ENCODE measurements around the gene ADORA2B. TPM values are rescaled to one million over a fixed set of nuclear protein-coding genes. Genes with fewer than 3 reads are reported as not detected.

Gene ADORA2B
- total RNA-seq, 1 donor from 2014 or later: 0.48 TPM

DNA sequence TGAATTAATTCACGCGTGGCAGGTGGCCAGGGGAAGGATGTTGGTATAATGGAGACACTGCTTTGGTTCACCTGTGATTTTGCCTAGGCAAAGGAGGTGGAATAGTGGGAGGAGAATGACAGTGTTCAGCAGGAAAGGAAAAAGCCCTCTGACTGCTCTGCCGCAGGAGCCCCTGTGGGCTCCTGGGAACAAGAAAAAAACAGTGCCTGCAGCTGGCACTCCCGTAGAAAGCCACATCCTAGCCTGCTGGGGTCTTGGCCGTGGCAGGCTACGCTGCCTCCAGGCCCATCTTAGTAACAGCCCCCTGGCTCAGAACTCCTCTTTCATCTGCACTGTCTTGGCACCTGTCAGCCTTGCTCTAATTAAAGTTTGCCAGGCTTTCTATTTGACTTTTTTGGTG is 20.6 kb downstream of the ADORA2B start:
- Mint-ChIP-seq H3K36me3 (ENCODE audit: insufficient read depth) (no peaks in the 10 kb centered on the region), H3K4me1 (ENCODE audit: low read depth) (peaks cover 14% of the 10 kb centered on the region), H3K27ac (no peak overlapping the region), H3K9me3 (ENCODE audit: low read depth) (no peaks in the 10 kb centered on the region), H3K4me3 (ENCODE audit: low read depth) (no peak overlapping the region), H3K27me3 (peaks cover 6% of the 10 kb centered on the region)
- DNase-seq (ENCODE audit: low spot score, unreplicated experiment): no peak
- TF ChIP-seq, protein P1, sequence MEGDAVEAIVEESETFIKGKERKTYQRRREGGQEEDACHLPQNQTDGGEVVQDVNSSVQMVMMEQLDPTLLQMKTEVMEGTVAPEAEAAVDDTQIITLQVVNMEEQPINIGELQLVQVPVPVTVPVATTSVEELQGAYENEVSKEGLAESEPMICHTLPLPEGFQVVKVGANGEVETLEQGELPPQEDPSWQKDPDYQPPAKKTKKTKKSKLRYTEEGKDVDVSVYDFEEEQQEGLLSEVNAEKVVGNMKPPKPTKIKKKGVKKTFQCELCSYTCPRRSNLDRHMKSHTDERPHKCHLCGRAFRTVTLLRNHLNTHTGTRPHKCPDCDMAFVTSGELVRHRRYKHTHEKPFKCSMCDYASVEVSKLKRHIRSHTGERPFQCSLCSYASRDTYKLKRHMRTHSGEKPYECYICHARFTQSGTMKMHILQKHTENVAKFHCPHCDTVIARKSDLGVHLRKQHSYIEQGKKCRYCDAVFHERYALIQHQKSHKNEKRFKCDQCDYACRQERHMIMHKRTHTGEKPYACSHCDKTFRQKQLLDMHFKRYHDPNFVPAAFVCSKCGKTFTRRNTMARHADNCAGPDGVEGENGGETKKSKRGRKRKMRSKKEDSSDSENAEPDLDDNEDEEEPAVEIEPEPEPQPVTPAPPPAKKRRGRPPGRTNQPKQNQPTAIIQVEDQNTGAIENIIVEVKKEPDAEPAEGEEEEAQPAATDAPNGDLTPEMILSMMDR (IDR thresholded peaks at IDR 0.05; ENCODE audit: unreplicated experiment): no peak

DNA sequence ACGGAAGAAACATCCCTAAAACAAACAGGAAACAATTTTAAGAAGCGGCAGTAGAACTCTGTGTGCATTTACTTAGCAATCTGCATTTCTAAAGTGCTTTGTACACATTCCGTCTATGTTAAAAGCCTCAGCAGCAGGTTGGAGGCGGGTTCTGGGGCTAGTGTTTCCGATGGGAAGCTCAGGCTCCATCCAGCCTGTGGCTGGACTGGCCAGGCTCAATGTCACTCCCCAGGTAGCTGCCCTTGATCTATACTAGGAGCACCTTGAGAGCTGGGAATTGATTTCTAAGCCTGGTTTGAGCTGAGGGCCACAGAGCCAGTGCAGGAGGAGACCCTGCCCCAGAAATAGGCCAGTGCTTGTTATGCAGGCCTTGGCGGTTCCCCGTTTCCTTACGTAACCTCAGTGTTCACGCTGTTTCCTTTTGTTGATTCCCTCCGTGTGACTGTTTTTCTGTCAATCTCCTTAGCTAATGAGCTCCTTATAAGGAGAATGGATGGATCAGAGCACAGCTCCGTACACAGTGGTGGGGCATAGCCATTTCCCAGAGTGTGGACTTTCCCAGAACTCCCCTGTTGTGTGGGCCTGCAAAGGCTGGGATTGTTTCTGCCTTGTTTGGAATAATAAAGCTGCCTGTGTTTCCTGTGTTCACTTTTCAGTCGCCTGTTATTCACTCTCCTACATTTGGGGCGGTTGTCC is 21.4 kb downstream of the ADORA2B start:
- Mint-ChIP-seq H3K9me3 (ENCODE audit: low read depth) (no peaks in the 10 kb centered on the region), H3K27ac (peak overlapping the region; percentile 85), H3K4me1 (ENCODE audit: low read depth) (peaks cover 16% of the 10 kb centered on the region), H3K36me3 (ENCODE audit: insufficient read depth) (no peaks in the 10 kb centered on the region), H3K4me3 (ENCODE audit: low read depth) (peak overlapping the region; percentile 2), H3K27me3 (peaks cover 6% of the 10 kb centered on the region)
- peak; percentile 48 for DNase-seq (ENCODE audit: low spot score, unreplicated experiment)
- TF ChIP-seq, protein P1 (IDR thresholded peaks at IDR 0.05; ENCODE audit: unreplicated experiment): no peak

DNA sequence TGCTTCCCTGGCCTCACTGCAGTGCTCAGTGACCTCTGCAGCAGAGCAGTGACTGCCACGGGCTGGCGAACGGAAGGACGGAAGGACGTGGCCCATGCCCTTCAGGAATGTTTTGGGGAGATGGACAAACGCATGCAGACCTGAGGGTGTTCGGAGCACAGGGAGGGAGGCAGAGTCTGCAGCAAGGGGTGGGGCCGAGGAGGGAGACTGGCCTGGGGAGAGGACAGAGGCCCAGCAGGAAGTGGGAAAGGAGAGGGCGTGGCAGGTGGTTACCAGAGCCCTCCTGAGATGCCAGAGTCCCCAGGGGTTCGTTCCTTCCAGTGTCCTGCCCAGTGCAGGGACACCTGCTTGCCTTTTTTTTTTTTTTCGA is 21.9 kb downstream of the ADORA2B start:
- H3K4me1 Mint-ChIP-seq (ENCODE audit: low read depth): peaks cover 16% of the 10 kb centered on the region
- peak overlapping the region; percentile 85 for H3K27ac Mint-ChIP-seq
- no peaks in the 10 kb centered on the region for H3K9me3 Mint-ChIP-seq (ENCODE audit: low read depth)
- peak overlapping the region; percentile 2 for H3K4me3 Mint-ChIP-seq (ENCODE audit: low read depth)
- TF ChIP-seq, protein P1 (IDR thresholded peaks at IDR 0.05; ENCODE audit: unreplicated experiment): no peak
- DNase-seq (ENCODE audit: low spot score, unreplicated experiment): no peak
- peaks cover 6% of the 10 kb centered on the region for H3K27me3 Mint-ChIP-seq
- no peaks in the 10 kb centered on the region for H3K36me3 Mint-ChIP-seq (ENCODE audit: insufficient read depth)

DNA sequence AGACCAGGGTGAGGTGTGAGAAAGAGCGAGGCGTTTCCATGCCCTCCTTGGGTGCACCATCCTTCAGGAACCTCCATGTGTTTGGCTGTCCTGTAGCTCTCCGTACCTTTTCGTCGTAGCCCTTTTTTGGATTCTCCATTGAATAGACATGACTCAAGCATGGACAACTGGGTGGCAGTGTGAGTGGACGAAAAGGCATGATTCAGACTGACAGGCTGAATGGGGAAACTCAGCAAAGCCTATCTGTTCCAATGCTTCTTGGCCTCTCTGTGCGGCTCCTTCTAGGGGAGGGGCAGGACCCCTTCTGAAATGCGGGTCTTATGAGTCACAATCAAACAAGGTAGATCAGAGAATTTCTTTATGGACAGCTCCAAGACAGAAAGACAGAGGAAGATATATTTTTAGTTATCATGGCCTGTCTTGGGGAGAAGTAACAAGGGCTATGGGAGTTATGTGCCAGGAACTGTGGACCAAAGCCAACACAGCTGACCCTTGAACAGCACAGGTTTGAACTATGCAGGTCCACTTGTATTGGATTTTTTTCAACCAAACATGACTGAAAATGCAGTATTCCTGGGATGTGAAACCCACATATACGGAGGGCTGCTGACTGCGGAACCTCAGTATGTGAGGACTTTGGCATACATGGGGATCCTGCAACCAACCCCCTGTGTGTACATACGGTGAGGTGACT is 22.9 kb downstream of the ADORA2B start:
- DNase-seq (ENCODE audit: low spot score, unreplicated experiment): no peak
- Mint-ChIP-seq H3K27me3 (peaks cover 6% of the 10 kb centered on the region), H3K4me1 (ENCODE audit: low read depth) (peaks cover 16% of the 10 kb centered on the region), H3K36me3 (ENCODE audit: insufficient read depth) (no peaks in the 10 kb centered on the region), H3K9me3 (ENCODE audit: low read depth) (no peaks in the 10 kb centered on the region), H3K4me3 (ENCODE audit: low read depth) (no peak overlapping the region), H3K27ac (peak overlapping the region; percentile 15)
- TF ChIP-seq, protein P1 (IDR thresholded peaks at IDR 0.05; ENCODE audit: unreplicated experiment): no peak

DNA sequence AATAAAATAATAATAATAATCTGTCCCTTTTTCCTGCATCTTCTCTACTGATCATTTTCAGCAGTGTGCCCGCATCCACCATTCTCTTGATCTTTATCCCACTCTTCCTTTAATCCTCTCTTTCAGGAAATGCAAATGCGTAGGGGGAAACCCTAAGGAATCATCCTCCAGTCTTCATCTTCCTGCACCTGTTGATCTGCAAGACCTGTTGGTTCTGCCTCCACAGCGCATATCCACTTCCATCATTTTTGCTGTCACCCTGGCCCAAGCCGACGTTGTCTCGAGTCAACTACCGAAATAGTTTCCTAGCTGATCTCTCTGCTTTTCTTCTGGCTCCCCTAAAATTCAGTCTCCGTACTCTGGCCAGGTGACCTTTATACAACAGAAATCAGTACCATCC is 24.5 kb downstream of the ADORA2B start:
- Mint-ChIP-seq H3K9me3 (ENCODE audit: low read depth) (no peaks in the 10 kb centered on the region), H3K27me3 (peaks cover 6% of the 10 kb centered on the region), H3K4me1 (ENCODE audit: low read depth) (peaks cover 16% of the 10 kb centered on the region), H3K36me3 (ENCODE audit: insufficient read depth) (no peaks in the 10 kb centered on the region), H3K27ac (no peak overlapping the region), H3K4me3 (ENCODE audit: low read depth) (no peak overlapping the region)
- DNase-seq (ENCODE audit: low spot score, unreplicated experiment): no peak
- TF ChIP-seq, protein P1 (IDR thresholded peaks at IDR 0.05; ENCODE audit: unreplicated experiment): no peak
